Measurements from ENCODE around the gene CLDN7. TPM values are rescaled to one million over a fixed set of nuclear protein-coding genes. Genes with fewer than 3 reads are reported as not detected.

CLDN7 gene
- total RNA-seq, 1 donor from 2014 or later, result 0.42 TPM

DNA sequence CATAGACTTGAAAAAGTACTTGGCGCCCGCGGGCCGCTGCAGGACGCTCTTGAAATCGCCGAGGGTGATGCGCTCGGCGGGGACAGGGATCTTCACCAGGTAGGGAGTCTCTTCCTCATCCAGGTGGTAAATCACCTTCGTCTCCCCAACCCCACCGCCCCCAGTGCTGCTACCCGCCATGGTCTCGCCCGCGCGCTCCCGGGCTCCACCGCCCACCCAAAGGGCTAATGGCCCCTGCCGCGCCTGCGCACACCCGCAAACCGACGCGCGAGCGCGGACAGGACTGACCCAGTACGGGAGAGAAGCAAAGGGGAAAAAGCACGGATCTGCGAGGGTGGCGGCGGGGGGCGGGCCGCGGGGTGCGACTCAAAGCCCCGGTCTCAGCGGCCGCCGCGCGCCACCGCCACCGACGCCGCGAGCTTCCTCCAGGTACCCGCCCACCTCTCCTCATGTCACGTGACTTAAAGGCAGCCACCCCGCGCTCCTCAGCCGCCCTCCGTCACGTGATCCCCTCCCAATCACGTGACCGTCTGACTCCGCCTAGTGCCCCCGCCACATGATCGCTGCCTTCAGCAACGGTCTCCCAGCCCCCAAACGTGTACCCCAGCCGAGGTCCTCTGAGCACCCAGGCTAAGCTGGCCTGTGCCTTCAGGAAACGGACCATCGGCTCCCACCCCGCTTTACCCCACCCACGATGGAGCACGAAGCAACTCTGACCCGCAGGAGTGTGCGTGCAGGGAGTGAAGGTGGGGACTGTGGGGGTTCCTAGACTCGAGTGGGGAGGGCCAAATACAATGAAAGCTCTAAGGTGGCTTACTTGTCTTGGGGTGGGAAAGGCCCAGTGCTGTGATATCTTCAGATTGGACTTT is 28.0 kb downstream of the CLDN7 start, which contains the start of gene DVL2:
Gene DVL2 (minus strand): TSS at position 435 of the 869 bp plus-strand sequence. CDS start 255 bp downstream, at position 180.
- no peak for TF ChIP-seq CTCF (IDR thresholded peaks at IDR 0.05)
- no peaks in the 10 kb centered on the region for H3K27me3 Mint-ChIP-seq (ENCODE audit: low read depth)
- peak within 1 kb of the TSS; percentile 96 for H3K4me3 Mint-ChIP-seq (ENCODE audit: unreplicated experiment)
- peaks cover 54% of the 10 kb centered on the region for H3K4me1 Mint-ChIP-seq (ENCODE audit: low read depth)
- DNase-seq (ENCODE audit: low spot score), result no peak
- H3K9me3 Mint-ChIP-seq (ENCODE audit: low read depth), result no peaks in the 10 kb centered on the region
- H3K27ac Mint-ChIP-seq (ENCODE audit: unreplicated experiment), result peak within 1 kb of the TSS; percentile 96
- peaks cover 18% of the 10 kb centered on the region for H3K36me3 Mint-ChIP-seq (ENCODE audit: low read depth)

DNA sequence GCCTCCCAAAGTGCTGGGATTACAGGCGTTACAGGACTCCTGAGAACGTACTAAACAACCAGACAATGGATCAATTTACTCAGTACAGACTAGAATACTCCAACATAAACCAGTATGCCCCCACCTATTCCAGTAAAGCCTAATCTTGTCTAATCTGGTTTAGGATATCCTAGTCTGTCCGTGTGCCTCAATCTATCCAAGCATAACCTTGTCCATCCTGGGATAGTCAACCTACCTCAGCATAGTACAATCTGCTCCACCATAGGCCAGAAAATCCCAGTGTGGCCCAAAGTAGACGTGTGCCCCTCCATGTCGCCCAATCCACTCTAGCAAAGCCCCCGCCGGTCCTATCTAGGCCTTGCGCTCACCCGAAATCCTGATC is 28.6 kb downstream of the CLDN7 start:
- Mint-ChIP-seq H3K27ac (ENCODE audit: unreplicated experiment) (peak overlapping the region; percentile 96), H3K4me1 (ENCODE audit: low read depth) (peaks cover 54% of the 10 kb centered on the region), H3K27me3 (ENCODE audit: low read depth) (no peaks in the 10 kb centered on the region), H3K9me3 (ENCODE audit: low read depth) (no peaks in the 10 kb centered on the region), H3K4me3 (ENCODE audit: unreplicated experiment) (peak overlapping the region; percentile 96), H3K36me3 (ENCODE audit: low read depth) (peaks cover 24% of the 10 kb centered on the region)
- no peak for DNase-seq (ENCODE audit: low spot score)
- TF ChIP-seq CTCF (IDR thresholded peaks at IDR 0.05), result no peak

DNA sequence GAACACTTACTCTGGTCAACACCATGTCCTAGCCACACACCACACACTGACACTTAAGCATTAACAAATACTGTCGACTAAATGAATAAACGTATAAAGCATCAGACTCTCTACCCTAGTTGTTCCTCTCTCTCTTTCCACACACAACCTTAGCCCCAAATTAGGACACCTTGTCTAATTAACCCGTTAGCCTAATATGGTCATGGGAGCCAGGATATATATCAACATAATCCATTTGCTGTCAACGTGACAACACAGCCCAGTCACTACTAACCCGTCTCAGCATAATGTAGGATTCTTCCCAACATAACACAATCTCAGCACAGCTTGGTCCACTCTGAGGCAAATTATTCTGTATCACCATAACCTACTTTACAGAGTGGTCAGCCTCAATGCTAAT is 30.2 kb downstream of the CLDN7 start:
- Mint-ChIP-seq H3K9me3 (ENCODE audit: low read depth) (no peaks in the 10 kb centered on the region), H3K36me3 (ENCODE audit: low read depth) (peaks cover 30% of the 10 kb centered on the region), H3K4me1 (ENCODE audit: low read depth) (peaks cover 54% of the 10 kb centered on the region), H3K27me3 (ENCODE audit: low read depth) (no peaks in the 10 kb centered on the region), H3K27ac (ENCODE audit: unreplicated experiment) (peak overlapping the region; percentile 61), H3K4me3 (ENCODE audit: unreplicated experiment) (peak overlapping the region; percentile 96)
- no peak for TF ChIP-seq CTCF (IDR thresholded peaks at IDR 0.05)
- DNase-seq (ENCODE audit: low spot score), result no peak

DNA sequence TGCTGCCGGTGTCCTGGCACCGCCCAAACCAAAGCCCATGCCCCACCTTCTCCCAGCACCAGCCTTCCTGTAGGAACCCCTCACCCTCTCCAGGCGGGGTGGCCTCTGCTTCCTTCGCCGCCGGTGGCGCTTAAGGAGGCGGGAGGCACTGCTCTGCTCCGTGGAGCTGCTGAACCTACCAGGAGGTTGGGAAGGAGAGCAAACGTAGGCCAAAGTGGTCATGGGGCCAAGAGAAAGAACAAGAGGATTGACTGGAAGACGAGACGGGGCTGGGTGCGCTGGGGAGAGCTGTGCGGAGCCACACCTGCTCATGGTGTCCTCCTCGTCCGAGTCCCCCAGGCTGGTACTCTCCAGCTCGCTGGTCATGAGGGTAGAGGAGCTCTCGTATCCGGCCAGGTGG is 32.8 kb downstream of the CLDN7 start:
- Mint-ChIP-seq H3K27ac (ENCODE audit: unreplicated experiment) (no peak overlapping the region), H3K4me1 (ENCODE audit: low read depth) (peaks cover 37% of the 10 kb centered on the region), H3K36me3 (ENCODE audit: low read depth) (peaks cover 18% of the 10 kb centered on the region), H3K4me3 (ENCODE audit: unreplicated experiment) (no peak overlapping the region), H3K27me3 (ENCODE audit: low read depth) (no peaks in the 10 kb centered on the region), H3K9me3 (ENCODE audit: low read depth) (no peaks in the 10 kb centered on the region)
- DNase-seq (ENCODE audit: low spot score), result no peak
- no peak for TF ChIP-seq CTCF (IDR thresholded peaks at IDR 0.05)

GRCh38 chr17:7228920-7229319 is 33.4 kb downstream of the CLDN7 start:
- H3K36me3 Mint-ChIP-seq (ENCODE audit: low read depth), result peaks cover 20% of the 10 kb centered on the region
- no peak overlapping the region for H3K4me3 Mint-ChIP-seq (ENCODE audit: unreplicated experiment)
- H3K9me3 Mint-ChIP-seq (ENCODE audit: low read depth), result no peaks in the 10 kb centered on the region

More at GRCh38 chr17:7228920-7229319, 33.4 kb downstream of the CLDN7 start:
- DNase-seq (ENCODE audit: low spot score), result no peak
- Mint-ChIP-seq H3K4me1 (ENCODE audit: low read depth) (peaks cover 39% of the 10 kb centered on the region), H3K27ac (ENCODE audit: unreplicated experiment) (no peak overlapping the region), H3K27me3 (ENCODE audit: low read depth) (no peaks in the 10 kb centered on the region)
- TF ChIP-seq CTCF (IDR thresholded peaks at IDR 0.05), result no peak

Measured in chondrocyte (in vitro differentiated cells).